PFSK-1 (cell line): ENCODE data around the gene CLTCL1. TPM values are rescaled to one million over a fixed set of nuclear protein-coding genes. Genes with fewer than 3 reads are reported as not detected.

Source experiments
- FOXP2 ChIP-seq: optimal IDR thresholded peaks from 2 replicates; pipeline ENCODE3; 2011; ENCODE audit warnings: borderline replicate concordance, control low read depth, inconsistent platforms; ENCODE audit not compliant: insufficient read depth; ENCODE audit errors: extremely low read length, extremely low read depth
- POLR2AphosphoS5 ChIP-seq: IDR thresholded peaks from 2 replicates; pipeline ENCODE4 v1.6.1; 2012; ENCODE audit warnings: low read depth, mild to moderate bottlenecking, control low read depth, low read length, moderate library complexity
- REST ChIP-seq, 2 experiments: IDR thresholded peaks; 2 replicates each; pipeline versions ENCODE4 v1.6.1 to v1.8.0; 2011 to 2012; ENCODE audit warnings: low read depth in 2 of 2, low read length in 2 of 2, control low read depth in 1 of 2, inconsistent platforms in 1 of 2, mild to moderate bottlenecking in 1 of 2, moderate library complexity in 1 of 2; ENCODE audit not compliant: insufficient read depth in 1 of 2
- SIN3A ChIP-seq: IDR thresholded peaks from 2 replicates; pipeline ENCODE4 v1.6.1; 2012; ENCODE audit warnings: mild to moderate bottlenecking, low read length, moderate library complexity, borderline replicate concordance; ENCODE audit not compliant: insufficient read depth
- TAF1 ChIP-seq: IDR thresholded peaks from 2 replicates; pipeline ENCODE4 v1.6.1; 2012; ENCODE audit warnings: low read length, control low read depth, borderline replicate concordance; ENCODE audit not compliant: insufficient read depth
- polyA plus RNA-seq: library from polyadenylated mRNA; unstranded; fragments of >200 nt; gene quantifications from one replicate; pipeline ENCODE4 v1.2.1, GENCODE V29; 2012; ENCODE audit warnings: low read depth, missing spikeins; ENCODE audit not compliant: insufficient read length

Gene CLTCL1
- polyA plus RNA-seq: 4.5 TPM

DNA sequence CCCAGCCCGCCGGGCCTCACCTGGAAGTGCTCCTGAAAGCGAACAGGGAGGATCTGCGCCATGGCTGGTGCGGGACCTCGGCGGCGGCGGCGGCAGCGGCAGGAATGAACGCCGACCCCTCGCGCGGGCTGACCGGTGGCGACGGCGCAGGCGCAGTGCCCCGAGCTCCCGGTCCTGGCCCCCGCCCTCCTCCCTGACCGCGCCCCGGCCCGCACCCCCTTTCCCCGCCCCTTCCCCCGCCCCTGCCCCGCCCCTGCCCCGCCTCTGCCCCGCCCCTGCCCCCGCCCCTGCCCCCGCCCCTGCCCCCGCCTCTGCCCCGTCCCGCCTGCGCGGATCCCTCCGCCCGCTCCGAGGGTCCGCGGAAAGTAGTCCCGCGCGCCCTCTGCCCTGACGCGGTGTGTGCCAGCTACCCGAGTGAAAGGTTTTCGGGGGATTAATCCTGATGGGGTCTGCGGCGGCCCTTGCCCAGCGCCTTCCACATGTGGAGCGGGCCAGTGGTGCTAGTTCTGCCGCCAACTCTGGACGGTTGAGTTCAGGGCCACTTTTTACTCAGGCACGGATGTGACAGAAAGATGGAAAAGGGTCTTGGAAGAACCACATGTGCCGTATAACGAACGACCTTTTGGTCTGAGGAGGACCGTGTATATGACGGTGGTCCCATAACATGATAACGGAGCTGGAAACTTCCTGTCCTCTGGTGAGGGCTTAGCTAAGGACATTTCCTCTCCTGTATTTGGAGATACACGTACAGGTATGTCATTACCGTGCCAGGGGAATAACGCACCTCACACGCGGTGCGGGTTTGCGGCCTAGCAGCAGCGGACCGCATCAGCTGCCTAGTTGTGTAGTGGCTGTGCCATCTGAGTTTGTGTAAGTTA lies at the start of gene CLTCL1:
CLTCL1 (minus strand) TSS at position 140 of the 878 bp plus-strand sequence; CDS start at position 62, 78 bp downstream.
- TF ChIP-seq REST (IDR thresholded peaks at IDR 0.05; ENCODE audit: insufficient read depth in 1 of 2, low read depth in 2 of 2, low read length in 2 of 2) (no peak), POLR2AphosphoS5 (peak; percentile 28; the same call in 1 of the 2 replicates), TAF1 (peak; percentile 41; the same call in 1 of the 2 replicates)

GRCh38 chr22:19337137-19337536 lies 45.6 kb upstream of the CLTCL1 start:
- TF ChIP-seq REST (IDR thresholded peaks at IDR 0.05; ENCODE audit: insufficient read depth in 1 of 2, low read depth in 2 of 2, low read length in 2 of 2): no peak
- TF ChIP-seq POLR2AphosphoS5: no peak
- no peak for TF ChIP-seq SIN3A
- no peak for TF ChIP-seq TAF1
- no peak for TF ChIP-seq FOXP2

DNA sequence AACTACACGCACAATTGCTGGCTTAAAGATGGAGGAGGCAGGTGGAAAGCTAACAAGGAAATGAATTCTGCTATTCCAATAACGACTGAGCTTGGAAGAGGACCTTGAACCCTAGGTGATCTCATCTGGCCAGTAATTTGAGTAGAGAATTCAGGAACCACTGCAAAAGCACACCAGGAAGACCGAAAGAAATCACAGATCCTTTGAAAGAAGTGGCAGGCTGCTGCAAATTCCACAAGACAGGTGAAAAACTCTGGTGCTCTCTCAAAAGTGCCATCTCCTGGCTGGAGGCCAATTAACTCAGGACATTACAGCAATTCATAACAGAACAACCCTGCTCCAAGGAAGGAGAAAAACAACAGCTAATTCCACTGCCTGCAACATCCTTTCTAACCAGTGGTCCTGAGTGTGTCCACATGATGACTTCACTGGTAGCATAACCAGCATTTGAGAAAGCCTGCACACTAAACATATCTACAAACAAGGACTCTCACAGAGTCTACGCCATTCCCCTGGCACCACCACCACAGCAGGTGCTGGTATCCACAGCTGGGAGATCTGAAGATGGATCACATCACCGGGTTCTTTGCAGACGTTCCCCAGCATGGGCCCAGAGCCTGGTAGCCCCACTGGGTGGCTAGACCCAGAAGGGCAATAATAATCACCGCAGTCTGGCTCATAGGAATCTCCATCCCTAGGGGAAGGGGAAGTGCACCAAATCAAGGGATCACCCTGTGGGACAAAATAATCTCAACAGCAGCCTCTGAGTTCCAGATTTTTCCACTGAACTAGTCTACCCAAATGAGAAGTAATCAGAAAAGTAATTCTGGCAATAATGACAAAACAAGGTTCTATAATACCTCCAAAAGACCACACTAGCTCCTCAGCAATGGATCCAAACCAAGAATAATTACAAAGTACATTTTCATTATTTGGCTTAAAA lies 44.9 kb upstream of the CLTCL1 start:
- TF ChIP-seq TAF1 (no peak), POLR2AphosphoS5 (no peak), FOXP2 (no peak), SIN3A (no peak), REST (IDR thresholded peaks at IDR 0.05; ENCODE audit: insufficient read depth in 1 of 2, low read depth in 2 of 2, low read length in 2 of 2) (no peak)

DNA sequence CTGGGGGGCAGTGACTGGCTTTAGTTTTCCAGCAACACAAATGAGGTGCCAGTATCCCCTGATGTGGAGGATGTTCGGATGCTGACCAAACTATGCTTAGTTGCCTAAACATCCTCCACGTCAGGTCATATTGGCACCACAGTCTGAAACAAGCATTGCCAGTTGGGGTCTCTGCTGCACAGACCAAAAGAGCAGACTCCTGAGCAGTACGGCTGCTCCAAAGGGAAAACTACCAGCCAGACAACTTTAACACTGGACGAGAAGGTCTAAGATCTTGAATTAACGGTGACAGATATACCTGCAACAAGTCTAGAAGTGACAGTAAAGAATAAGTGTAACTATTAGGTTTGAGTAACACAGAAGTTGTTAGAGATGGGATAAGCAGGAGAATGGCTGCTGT lies 40.5 kb upstream of the CLTCL1 start:
- TF ChIP-seq SIN3A (no peak), REST (IDR thresholded peaks at IDR 0.05; ENCODE audit: insufficient read depth in 1 of 2, low read depth in 2 of 2, low read length in 2 of 2) (no peak), POLR2AphosphoS5 (no peak), FOXP2 (no peak), TAF1 (no peak)
